Erythroblast (primary cell): Measurements from ENCODE around the gene CCDC47.

Experiments
- GATA1 ChIP-seq: IDR thresholded peaks from 2 replicates; pipeline ENCODE4 v1.6.1; 2011; ENCODE audit warnings: low read depth, mild to moderate bottlenecking, control low read depth, low read length, moderate library complexity
- POLR2A ChIP-seq: IDR thresholded peaks from 2 replicates; pipeline ENCODE4 v1.6.1; 2011; ENCODE audit warnings: mild to moderate bottlenecking, low read length

DNA sequence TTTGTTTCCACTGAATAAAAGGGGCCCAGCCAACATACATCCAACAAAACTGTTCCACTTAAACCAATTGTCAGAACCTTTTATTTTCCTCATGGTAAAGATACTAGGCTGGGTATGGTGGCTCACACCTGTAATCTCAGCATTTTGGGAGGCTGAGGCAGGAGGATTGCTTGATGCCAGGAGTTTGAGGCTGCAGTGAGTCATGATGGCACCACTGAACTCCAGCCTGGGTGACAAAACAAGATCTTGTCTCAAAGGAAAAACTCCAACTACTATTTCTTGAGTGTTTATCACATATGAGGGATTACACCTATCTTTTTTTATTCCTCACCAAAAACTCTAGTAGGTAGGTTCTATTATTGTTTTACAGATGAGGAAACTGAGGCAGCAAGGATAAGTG is 49.1 kb upstream of the CCDC47 start:
- TF ChIP-seq POLR2A (no peak), GATA1 (no peak)
